RWPE1 (cell line): ENCODE results near the gene ITPK1.

Experiments used
- CTCF ChIA-PET: fragments of 350-600 bp; sonication (Branson Sonifier 250); formaldehyde crosslinking; extraction: SDS; loops from one replicate; lab custom pipeline; 2021; lab: Yijun Ruan, JAX
- POLR2A ChIA-PET: fragments of 400-600 bp; formaldehyde crosslinking; extraction: SDS; loops from one replicate; lab custom pipeline; 2020; ENCODE audit warnings: antibody characterized with exemption; ENCODE audit not compliant: low non-redundant PET; lab: Yijun Ruan, JAX
- DNase-seq: peaks from one replicate; pipeline ENCODE4 v3.0.0; 2012; ENCODE audit warnings: low spot score
- H3K27ac ChIP-seq: fragments of 450-650 bp; 2 replicates; pipeline ENCODE4 v1.5.1; 2017
- CTCF ChIP-seq: fragments of 450-650 bp; conservative IDR thresholded peaks from 2 replicates; pipeline ENCODE4 v1.5.1; 2017; ENCODE audit warnings: low read depth, mild to moderate bottlenecking

ITPK1 gene

GRCh38 chr14:92951912-92952471 lies 163.7 kb downstream of the ITPK1 start:
- H3K27ac ChIP-seq: peak overlapping the region; percentile 32; the same call in 1 of the 2 replicates
- CTCF ChIA-PET: interaction anchor here (0.6 to 2.3 kb wide), 27 partner anchors 10 to 625 kb away, joined by 3 to 10 read pairs (median 4); no protein-coding TSS in a partner anchor
- TF ChIP-seq CTCF: peak; percentile 92
- POLR2A ChIA-PET: no interaction called here
- peak; percentile 63 for DNase-seq

- peak overlapping the region; percentile 32; the same call in 1 of the 2 replicates for H3K27ac ChIP-seq
- CTCF ChIA-PET: interaction anchor here (0.6 to 2.3 kb wide), 10 partner anchors 8 to 188 kb away, joined by 3 to 10 read pairs (median 4); no protein-coding TSS in a partner anchor
- POLR2A ChIA-PET: no interaction called here
- no peak for TF ChIP-seq CTCF
- no peak for DNase-seq
These were observed 164.5 kb downstream of the ITPK1 start for GRCh38 chr14:92951261-92951660.

DNA sequence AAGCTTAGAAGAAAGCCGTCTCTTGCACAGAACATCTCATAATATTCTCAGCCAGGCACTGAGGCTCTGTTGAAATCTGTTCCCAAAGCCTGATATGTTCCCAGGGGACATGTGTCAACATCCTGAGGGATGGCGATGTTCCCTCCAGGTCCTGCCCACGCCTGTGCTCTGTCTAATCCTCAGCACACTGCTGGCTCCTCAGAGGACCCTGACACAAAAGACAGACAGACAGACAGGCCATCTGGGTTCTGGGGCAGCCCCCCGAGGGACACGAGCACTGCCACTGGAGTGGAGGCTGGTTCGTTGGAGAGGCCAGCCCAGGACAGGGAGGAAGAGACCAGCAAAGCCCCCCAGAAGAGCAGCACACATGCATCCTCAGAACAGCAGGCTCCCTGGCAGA lies 165.0 kb downstream of the ITPK1 start:
- CTCF ChIA-PET: interaction anchor here (1.0 kb wide), 1 partner anchor 9 kb away, joined by 3 read pairs; no protein-coding TSS in a partner anchor
- H3K27ac ChIP-seq: peak overlapping the region; percentile 32; the same call in 1 of the 2 replicates
- POLR2A ChIA-PET: no interaction called here
- TF ChIP-seq CTCF: no peak
- no peak for DNase-seq

DNA sequence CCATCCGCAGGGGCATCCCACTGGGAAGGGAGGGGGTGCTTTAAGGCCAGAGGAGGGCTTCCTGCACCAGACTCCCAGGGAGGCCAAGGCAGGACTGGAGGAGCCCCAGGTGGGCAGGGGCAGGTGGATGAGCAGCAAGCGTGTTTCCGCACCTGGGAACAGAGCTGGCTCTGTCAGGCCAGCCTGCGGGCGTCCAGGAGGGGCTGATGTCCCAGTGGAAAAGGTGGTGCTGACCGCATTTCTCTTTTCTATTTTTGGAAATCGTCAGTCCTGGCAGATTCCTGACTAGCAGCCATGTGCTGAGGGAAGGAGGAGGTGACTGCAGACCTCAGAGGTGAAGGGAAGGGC lies 165.6 kb downstream of the ITPK1 start:
- no peak for TF ChIP-seq CTCF
- CTCF ChIA-PET: interaction anchor here (1.0 kb wide), 1 partner anchor 9 kb away, joined by 3 read pairs; no protein-coding TSS in a partner anchor
- no peak for DNase-seq
- no peak overlapping the region for H3K27ac ChIP-seq
- POLR2A ChIA-PET: no interaction called here

GRCh38 chr14:92949496-92950192 lies 166.1 kb downstream of the ITPK1 start:
- no peak for DNase-seq
- no peak overlapping the region for H3K27ac ChIP-seq
- ChIA-PET CTCF (no interaction called here), POLR2A (no interaction called here)
- TF ChIP-seq CTCF: no peak

- DNase-seq: no peak
- CTCF ChIA-PET: no interaction called here
- no peak for TF ChIP-seq CTCF
- no peak overlapping the region for H3K27ac ChIP-seq
- POLR2A ChIA-PET: no interaction called here
These were observed 167.1 kb downstream of the ITPK1 start for GRCh38 chr14:92948647-92949046.
